ENCODE data around the gene CDH4. TPM values are rescaled to one million over a fixed set of nuclear protein-coding genes. Genes with fewer than 3 reads are reported as not detected.

The CDH4 gene
- total and polyA plus RNA-seq, 2 of the 13 experiments (the other 11 are each of a cell fraction or from before 2014, with no cell fraction given): not detected

DNA sequence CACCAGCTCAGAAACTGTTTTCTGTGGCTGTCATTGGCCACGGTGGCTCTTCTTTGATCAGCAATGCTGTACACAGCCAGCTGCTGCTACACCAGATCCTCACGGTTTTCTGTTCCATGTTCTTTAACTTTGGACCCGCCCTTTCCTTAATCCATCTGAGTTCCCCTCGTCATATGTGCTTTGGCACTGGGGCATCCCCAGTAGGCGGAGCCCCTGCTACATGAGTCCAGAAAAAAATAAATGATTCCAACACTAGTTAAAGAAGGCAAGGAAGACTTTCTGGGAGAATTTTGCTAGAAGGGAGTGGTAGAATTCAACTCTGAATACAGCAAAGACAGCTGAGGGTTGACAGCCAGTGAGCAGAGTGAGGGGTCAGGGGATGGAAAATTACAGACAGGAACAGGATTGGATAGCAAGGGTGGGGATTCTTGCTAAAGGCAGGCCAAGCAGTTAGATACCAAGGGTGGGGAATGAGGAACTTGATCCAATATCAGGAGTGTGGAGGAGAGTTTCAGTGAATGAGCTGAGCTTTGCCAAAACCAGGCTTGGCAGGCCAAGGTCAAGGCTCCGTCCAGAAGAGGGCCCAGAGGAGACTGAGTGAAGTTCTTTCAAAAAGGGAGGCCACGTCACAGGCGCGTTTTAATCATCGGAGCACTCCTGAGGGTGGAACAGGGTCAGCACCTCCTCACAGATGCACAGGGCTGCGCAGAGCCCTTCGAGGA is 391.8 kb downstream of the CDH4 start:
- WGBS (ENCODE audit: low lambda C conversion rate): 9% methylated on average over 12 of the region's 12 CpGs
- Histone ChIP-seq H3K27ac (ENCODE audit: extremely low read length, insufficient read depth, low read length) (no peak overlapping the region), H2AFZ (ENCODE audit: low read length) (no peak overlapping the region), H3K4me1 (ENCODE audit: insufficient read depth, low read length) (no peaks in the 10 kb centered on the region), H3K36me3 (replicated peaks in 1 of 2; ENCODE audit: control insufficient read depth in 1 of 2, insufficient read depth in 2 of 2, low read length in 2 of 2) (no peaks in the 10 kb centered on the region), H3K4me2 (ENCODE audit: low read depth, low read length) (no peak overlapping the region), H3K79me2 (ENCODE audit: insufficient read depth, low read length) (no peaks in the 10 kb centered on the region), H3K27me3 (ENCODE audit: control insufficient read depth in 1 of 2, insufficient read depth in 2 of 2, low read length in 2 of 2) (peaks cover 21 to 82% of the 10 kb centered on the region in 2 experiments), H3K4me3 (replicated peaks in 1 of 3; ENCODE audit: insufficient read depth in 1 of 3, low read depth in 2 of 3, low read length in 3 of 3) (no peak overlapping the region), H4K20me1 (ENCODE audit: insufficient read depth, low read length) (no peaks in the 10 kb centered on the region), H3K9me3 (ENCODE audit: low read length) (no peaks in the 10 kb centered on the region), H3K9ac (ENCODE audit: insufficient read depth, low read depth, low read length) (no peak overlapping the region)
- no TSS peak for BruUV-seq (replicated peaks)
- in situ Hi-C loops (cut with HindIII; ENCODE audit: extremely low pct_ligation_motif_present, low pct_unique_long_range_greater_than_20kb) (no loop called here), intact Hi-C loops (cut with micrococcal nuclease; ENCODE audit: unreplicated experiment) (no loop called here)
- ChIA-PET CTCF (ENCODE audit: low intra/inter-chr PET ratio, low total read pairs) (no interaction called here), POLR2A (no interaction called here)
- FAIRE-seq (no peak), ATAC-seq (no peak), DNase-seq (ENCODE audit: low spot score) (no peak)
- TF ChIP-seq, protein P1, sequence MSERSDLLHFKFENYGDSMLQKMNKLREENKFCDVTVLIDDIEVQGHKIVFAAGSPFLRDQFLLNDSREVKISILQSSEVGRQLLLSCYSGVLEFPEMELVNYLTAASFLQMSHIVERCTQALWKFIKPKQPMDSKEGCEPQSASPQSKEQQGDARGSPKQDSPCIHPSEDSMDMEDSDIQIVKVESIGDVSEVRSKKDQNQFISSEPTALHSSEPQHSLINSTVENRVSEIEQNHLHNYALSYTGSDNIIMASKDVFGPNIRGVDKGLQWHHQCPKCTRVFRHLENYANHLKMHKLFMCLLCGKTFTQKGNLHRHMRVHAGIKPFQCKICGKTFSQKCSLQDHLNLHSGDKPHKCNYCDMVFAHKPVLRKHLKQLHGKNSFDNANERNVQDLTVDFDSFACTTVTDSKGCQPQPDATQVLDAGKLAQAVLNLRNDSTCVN (CRISPR knock-in tag; IDR thresholded peaks at IDR 0.05; ENCODE audit: borderline replicate concordance): no peak
- TF ChIP-seq, protein P2, sequence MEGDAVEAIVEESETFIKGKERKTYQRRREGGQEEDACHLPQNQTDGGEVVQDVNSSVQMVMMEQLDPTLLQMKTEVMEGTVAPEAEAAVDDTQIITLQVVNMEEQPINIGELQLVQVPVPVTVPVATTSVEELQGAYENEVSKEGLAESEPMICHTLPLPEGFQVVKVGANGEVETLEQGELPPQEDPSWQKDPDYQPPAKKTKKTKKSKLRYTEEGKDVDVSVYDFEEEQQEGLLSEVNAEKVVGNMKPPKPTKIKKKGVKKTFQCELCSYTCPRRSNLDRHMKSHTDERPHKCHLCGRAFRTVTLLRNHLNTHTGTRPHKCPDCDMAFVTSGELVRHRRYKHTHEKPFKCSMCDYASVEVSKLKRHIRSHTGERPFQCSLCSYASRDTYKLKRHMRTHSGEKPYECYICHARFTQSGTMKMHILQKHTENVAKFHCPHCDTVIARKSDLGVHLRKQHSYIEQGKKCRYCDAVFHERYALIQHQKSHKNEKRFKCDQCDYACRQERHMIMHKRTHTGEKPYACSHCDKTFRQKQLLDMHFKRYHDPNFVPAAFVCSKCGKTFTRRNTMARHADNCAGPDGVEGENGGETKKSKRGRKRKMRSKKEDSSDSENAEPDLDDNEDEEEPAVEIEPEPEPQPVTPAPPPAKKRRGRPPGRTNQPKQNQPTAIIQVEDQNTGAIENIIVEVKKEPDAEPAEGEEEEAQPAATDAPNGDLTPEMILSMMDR (CRISPR knock-in tag; IDR thresholded peaks at IDR 0.05): 0 out of 2 replicates have a peak, but pooled peaks have one; percentile 5
- TF ChIP-seq CREB1 (IDR thresholded peaks at IDR 0.05) (peak; percentile 14; the same call in 1 of the 2 replicates), CREB1 (CRISPR knock-in tag; IDR thresholded peaks at IDR 0.05) (no peak), MED13 (CRISPR knock-in tag; IDR thresholded peaks at IDR 0.05) (no peak)

Data from HepG2 (cell line).